GM19467 (cell line): Measurements from ENCODE around the gene WDR70.
"Not testable (repeated sequence)": the region's sequence is repeated elsewhere in the genome, so short reads cannot be mapped to it uniquely, and the experiment has no call there.

ENCODE experiments used
- ATAC-seq: cut with Tn5 transposase; IDR thresholded peaks from one replicate; pipeline ENCODE4 v1.9.1; 2021; ENCODE audit warnings: mild to moderate bottlenecking, moderate library complexity; ENCODE audit not compliant: unreplicated experiment

WDR70 gene

DNA sequence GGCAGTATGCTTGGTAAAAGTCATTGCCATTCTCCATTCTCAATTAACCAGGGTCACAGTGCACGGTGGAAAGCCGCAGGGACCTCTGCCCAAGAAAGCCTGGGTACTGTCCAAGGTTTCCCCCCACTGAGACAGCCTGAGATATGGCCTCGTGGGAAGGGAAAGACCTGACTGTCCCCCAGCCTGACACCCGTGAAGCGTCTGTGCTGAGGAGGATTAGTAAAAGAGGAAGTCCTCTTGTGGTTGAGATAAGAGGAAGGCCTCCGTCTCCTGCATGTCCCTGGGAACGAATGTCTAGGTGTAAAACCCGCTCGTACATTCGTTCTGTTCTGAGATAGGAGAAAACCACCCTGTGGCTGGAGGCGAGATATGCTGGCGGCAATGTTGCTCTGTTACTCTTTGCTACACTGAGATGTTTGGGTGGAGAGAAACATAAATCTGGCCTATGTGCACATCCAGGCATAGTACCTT, 293.0 kb downstream of the WDR70 start:
- not testable (repeated sequence) for ATAC-seq

DNA sequence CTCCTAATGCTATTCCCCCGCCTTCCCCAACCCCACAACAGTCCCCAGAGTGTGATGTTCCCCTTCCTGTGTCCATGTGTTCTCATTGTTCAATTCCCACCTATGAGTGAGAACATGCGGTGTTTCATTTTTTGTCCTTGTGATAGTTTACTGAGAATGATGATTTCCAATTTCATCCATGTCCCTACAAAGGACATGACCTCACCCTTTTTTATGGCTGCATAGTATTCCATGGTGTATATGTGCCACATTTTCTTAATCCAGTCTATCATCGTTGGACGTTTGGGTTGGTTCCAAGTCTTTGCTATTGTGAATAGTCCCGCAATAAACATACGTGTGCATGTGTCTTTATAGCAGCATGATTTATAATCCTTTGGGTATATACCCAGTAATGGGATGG, 295.2 kb downstream of the WDR70 start:
- not testable (repeated sequence) for ATAC-seq

DNA sequence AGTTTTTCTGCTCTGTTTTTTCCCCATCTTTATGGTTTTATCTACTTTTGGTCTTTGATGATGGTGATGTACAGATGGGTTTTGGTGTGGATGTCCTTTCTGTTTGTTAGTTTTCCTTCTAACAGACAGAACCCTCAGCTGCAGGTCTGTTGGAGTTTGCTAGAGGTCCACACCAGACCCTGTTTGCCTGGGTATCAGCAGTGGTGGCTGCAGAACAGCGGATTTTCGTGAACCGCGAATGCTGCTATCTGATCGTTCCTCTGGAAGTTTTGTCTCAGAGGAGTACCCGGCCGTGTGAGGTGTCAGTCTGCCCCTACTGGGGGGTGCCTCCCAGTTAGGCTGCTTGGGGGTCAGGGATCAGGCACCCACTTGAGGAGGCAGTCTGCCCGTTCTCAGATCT, 300.2 kb downstream of the WDR70 start:
- not testable (repeated sequence) for ATAC-seq

DNA sequence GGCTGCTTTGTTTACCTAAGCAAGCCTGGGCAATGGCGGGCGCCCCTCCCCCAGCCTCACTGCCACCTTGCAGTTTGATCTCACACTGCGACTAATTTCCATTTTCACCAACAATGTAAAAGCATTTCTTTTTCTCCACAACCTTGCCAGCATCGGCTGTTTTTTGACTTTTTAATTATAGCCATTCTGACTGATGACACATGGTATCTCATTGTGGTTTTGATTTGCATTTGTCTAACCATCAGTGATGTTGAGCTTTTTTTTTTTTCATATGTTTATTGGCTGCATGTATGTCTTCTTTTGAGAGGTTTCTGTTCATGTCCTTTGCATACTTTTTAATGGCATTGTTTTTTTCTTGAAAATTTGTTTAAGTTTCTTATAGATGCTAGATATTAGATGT, 300.8 kb downstream of the WDR70 start:
- not testable (repeated sequence) for ATAC-seq

DNA sequence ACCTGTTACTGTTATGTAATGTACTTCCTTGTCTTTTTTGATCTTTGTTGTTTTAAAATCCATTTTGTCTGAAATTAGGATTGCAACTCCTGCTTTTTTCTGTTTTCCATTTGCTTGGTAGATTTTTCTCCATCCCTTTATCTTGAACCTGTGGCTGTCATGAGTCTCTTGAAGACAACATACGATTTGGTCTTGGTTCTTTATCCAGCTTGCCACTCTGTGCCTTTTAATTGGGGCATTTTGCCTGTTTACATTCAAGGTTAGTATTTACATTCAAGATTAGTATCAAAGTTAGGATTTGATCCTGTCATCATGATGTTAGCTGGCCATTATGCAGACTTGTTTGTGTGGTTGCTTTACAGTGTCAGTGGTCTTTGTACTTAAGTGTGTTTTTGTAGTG, 304.0 kb downstream of the WDR70 start:
- ATAC-seq = no peak

DNA sequence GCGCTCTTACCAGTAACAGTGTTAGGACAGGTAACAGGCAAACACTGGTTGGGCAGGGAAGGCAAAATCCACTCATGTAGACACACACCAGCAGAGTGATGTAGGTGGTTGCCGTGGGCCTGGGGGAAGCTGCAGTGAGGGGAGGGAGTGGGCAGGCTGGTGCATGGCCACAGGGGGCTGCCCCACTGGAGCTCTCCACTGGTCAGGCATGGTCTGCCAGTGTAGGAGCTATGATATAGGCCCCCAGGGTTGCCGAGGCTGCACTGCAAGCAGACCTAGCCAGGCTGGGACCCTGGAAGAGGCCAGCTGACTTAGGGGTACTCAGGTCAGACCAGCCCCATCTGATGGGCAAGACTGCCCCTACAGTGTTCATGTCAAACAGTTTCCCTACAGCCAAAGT, 306.1 kb downstream of the WDR70 start:
- ATAC-seq = no peak

DNA sequence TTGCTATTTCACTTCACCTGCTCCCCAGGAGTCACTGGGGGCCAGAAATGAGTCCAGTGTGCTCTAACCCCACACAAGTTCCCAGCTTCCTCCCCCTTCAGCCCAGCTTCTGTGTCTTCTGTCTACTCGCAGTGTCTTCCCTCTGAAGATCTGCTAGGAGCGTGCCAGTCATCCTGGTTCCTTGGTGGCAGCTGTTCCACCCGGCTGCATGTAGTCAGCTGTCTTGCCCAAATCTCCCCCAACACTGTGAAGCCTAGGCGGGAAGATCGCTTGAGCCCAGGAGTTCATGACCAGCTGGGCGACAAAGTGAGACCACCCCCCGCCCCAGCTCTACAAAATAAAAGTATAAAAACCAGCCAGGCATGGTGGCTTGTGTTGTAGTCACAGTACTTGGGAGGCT, 306.7 kb downstream of the WDR70 start:
- ATAC-seq = no peak

DNA sequence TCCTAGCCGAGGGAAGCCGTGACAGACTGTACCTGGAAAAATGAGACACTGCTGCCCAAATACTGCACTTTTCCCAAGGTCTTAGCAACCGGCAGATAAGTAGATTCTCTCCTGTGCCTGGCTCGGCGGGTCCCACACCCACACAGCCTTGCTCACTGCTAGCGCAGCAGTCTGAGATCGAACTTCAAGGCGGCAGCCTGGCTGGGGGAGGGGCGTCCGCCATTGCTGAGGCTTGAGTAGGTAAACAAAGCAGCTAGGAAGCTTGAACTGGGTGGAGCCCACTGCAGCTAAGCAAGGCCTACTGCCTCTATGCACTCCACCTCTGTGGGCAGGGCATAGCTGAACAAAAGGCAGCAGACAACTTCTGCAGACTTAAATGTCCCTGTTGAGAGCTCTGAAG, 309.8 kb downstream of the WDR70 start:
- not testable (repeated sequence) for ATAC-seq

DNA sequence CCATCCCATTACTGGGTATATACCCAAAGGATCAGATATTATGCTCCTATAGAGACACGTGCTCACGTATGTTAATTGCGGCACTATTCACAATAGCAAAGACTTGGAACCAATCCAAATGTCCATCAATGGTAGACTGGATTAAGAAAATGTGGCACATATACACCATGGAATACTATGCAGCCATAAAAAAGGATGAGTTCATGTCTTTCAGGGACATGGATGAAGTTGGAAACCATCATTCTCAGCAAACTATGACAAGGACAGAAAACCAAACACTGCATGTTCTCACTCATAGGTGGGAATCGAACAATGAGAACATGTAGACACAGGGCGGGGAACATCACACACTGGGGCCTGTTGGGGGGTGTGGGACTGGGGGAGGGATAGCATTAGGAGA, 315.2 kb downstream of the WDR70 start:
- ATAC-seq = not testable (repeated sequence)

DNA sequence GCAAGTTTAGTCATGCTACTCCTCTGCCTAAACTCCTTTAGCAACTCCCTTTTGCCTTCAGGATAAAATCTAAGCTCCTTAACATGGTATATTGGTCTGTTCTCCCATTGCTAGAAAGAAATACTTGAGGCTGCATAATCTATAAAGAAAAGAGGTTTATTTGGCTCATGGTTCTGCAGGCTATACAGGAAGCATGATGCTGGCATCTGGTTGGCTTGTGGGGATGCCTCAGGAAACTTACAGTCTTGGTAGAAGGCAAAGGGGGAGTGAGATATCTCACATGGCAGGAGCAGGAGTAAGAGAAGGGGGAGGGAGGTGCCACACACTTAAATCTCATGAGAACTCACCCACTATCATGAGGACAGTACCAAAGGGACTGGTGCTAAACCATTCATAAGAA, 315.7 kb downstream of the WDR70 start:
- ATAC-seq = no peak

DNA sequence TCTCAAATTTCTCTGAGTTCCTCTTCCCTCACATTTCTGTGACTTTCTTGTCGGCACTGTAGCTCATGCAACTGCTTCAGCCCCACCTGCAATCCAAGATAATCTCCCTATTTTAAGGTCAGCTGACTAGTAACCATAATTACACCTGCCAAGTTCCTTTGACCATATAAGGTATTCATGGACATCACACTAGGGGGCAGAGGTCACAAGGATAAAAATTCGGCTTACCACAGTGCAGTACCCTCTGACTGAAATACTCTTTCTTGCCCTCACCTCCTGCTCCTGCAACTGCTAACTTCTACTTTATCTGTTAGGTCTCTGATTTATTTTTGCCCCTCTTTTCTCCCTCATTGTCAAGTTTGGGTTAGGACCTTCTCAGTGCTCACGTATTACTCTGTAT, 316.5 kb downstream of the WDR70 start:
- ATAC-seq = no peak

DNA sequence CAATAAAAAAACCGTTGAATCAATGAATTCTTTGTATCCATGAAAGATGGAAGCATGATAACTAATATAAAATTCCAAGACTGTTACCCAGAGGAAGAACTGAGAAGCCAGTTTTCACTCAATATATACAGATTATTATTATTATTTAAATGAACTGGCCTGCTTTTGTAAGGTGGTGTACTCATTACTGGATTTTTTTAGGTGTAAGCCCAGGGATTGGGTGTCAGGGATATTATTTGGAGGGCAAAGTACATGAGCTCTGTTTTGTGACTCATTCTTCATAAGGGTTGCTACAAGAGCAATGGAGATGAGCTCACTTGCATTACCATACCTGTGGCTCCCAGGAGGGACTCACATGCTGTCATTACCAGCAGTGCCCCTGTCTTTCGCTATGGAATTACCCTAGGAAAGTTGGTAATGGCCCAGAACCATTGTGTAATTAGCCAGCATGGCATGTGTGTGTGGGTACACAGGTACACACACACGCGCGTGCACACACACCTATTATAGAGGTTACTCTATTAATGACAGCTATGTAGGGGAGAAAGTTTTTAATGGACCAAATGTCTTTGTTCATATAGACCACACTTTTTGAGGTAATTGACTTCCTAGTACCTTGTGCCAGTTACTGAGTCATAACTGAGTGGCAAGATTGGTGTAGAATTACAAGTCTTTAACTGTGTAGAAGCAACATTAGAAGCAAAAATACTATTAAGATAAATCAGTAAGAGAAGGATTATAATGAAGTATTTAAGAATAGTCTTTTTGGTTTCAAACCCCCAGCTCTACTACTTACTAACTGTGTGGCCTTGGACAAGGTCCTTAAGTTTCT, 317.3 kb downstream of the WDR70 start:
- no peak for ATAC-seq

DNA sequence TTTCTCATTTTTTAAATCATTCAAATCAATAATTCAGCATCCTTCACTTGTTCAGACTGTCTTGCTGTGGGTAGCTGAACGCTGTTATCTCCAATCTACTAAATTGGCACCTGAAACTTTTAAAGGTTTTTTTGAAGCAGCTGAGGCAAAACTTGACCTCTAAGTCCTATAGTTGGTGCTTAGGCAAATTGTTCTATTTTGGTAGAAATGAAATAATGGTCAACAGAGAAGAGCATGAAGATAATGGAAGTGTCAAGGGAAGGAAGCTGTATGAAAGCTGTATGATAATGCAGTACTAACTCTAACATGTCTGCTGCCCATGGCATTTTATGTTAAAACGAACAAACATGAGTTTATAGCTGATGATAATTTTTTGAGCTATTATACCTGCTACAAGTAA, 322.8 kb downstream of the WDR70 start:
- ATAC-seq = no peak

DNA sequence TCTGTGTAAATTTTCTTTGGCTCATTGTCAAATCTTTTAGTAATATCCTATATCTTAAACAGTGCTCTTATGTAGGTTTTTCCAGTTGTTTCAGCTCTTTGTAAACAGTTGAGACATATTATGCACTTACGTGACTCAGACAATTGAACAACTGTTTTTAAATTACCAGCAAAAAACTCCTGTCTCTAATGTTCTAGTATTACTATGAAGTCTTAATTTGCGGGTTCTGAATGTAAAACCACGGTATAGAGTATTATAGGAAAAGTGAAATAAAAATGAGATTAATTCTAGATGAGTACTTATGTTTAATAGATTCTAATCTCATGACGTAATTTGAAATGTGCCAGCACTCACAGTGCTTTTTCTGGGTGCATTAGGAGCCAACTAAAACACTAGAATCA, 324.7 kb downstream of the WDR70 start:
- no peak for ATAC-seq

DNA sequence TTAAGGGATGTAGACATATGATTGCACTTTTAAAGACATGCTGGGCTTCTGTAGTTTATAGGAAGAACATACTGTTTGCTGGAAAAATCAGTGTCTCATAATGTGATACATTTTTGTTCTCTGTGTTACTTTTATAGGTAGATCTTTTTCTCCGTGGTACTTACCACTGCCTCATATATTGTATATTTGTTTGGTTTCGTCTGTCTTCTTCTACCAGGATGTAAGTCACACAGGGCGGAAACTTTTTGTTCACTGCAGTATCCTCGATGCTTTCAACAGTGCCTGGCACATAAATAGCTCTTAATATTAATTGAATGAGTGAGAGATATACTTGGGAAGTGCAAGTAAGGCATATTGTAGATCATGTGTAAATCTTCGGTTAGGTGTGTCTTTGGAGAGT, 325.3 kb downstream of the WDR70 start:
- ATAC-seq = no peak

DNA sequence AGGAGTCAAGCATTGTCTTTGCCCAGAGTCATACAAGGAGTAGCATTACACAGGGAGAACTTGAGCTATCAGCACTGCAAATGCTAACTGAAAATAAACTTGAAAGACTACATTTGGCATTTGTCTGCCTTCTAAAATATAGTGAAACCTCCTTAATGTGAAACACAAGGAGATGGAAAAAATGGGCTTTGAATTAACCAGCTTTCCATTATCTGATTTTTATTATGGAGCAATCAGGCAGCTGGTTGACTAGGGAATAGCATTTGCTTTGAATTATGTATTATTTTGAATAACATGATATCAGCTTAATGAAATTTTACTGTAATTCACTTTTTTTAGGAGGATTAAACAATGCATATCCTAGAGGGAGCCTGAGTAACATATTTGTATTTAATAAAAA, 329.9 kb downstream of the WDR70 start:
- no peak for ATAC-seq

DNA sequence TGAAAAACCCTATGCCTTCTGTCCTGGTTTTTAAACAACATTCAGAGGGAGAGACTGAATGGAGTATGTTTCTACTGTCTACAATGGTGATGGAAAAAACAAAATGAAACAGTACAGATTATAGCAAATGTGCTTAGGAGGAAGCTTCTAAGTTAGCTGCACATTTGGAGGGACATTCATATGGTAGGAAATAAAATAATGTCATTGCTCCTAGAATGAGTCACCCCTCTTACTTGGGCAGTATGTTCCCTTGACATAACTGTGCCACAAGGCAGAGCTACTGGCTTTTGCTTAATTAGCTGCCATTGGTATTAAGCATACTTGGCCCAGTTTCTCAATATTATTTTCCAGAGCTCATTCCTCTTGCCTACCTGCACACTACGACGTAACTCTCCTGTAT, 331.8 kb downstream of the WDR70 start:
- no peak for ATAC-seq

DNA sequence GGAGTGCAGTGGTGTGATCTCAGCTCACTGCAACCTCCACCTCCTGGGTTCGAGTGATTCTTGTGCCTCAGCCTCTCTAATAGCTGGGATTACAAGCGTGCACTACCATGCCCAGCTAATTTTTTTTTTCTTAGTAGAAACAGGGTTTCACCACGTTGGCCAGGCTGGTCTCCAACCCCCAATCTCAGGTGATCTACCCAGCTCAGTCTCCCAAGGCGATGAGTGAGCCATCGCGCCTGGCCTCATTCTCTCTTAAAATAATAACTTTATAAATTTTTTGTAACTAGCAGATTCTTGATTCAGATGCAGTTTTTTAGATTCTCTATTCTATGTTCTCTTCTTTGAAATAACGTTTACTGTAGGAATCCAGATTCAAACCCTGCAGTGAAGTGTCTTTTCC, 333.6 kb downstream of the WDR70 start:
- no peak for ATAC-seq

DNA sequence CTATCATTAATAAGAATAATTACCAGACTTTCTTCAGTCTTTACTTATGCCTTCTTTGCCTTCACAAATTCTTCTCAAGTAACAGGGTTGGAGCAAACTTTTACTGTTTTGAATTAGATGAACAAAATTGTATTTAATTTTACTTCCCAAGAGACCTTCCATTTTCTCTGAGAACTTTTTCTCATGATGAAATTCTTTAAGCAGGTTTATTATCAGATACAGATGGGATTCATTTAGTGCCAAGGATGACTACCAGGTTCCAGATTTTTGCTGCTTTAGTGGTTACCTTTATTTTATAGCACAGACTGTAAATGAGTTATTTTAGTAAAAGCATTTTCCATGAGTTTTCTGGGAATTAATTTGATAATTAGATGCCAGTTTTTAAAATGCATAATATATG, 335.6 kb downstream of the WDR70 start:
- no peak for ATAC-seq

DNA sequence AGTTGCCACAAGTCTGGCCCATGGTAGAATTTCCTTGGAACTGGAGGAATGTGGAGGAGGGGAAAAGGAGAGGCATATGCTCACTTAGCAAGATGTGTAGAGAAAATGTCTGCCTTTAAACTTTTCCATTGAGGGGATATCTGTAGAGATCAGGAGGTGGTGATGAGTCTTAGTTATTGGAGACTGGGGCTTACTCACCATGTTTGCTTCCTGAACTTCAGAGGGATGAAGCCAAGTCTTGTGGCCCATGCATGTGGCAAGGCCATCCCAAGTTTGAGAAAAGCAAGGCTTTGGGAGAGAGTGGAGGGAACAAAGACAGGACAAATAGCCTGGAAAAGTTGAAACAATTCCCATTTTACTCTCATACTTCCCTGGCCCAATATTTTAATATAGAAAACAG, 336.2 kb downstream of the WDR70 start:
- ATAC-seq = no peak

DNA sequence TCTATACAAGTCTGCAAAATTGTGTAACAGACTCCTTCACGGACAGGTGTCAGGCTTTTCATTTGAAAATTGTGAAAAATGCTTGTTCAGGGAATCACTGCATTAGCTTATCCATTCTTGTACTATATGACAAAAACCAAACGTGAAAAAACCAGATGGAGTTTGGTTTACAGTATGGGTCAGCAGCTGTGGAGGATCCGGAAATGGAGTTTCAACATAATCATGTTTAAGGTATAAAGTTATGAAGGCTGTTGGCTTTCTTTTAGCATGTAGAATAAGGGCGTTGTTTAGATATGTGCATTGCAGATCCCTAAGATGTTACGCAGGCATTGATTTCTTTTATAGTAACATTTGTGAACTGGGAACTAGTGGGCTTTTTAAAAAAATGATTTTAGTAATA, 336.9 kb downstream of the WDR70 start:
- no peak for ATAC-seq

DNA sequence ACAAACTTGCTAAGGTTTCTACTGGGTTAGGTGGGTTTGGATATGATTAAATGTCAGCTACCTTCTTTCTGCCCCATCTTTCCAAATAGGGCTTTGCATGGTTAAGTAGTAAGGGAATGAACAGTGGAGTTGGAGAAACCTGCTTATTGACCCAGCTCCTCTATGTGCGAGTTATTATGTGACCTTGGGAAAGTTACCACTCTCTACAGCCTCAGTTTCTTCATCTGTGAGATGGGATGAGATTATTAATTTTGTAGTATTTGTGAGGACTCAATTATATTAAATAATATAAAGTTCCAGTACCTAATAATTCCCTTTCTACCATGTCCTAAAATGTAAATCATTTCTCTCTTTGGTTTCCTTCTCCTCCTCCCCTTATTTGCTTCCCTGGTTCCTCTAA, 337.3 kb downstream of the WDR70 start:
- ATAC-seq = no peak

DNA sequence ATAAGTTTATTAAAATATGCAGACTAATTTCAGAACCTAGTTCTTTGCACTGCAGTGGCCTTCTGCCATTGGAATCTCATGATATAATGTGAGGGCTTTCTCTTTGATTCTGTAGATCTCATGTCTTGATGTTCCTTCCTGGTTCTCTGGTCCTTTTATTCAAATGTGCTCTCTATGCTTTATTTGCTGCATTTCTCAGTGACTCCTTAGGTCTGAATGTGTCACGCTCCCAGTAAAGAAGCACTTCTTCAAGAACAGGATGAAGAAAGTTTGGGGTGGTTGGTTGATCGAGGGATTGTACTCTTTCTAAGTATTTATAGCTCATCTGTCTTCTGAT, 338.1 kb downstream of the WDR70 start:
- no peak for ATAC-seq
